NCI-H82 treated with DMSO at 0.1 percent for 48 hours (cell line): ENCODE data around the gene C17orf78.
"Not testable (repeated sequence)": the region's sequence is repeated elsewhere in the genome, so short reads cannot be mapped to it uniquely, and the experiment has no call there.

Experiments used
- DNase-seq: peaks from one replicate; lab custom pipeline; 2025; ENCODE audit not compliant: unreplicated experiment; lab: John Stamatoyannopoulos, UW

Gene C17orf78

DNA sequence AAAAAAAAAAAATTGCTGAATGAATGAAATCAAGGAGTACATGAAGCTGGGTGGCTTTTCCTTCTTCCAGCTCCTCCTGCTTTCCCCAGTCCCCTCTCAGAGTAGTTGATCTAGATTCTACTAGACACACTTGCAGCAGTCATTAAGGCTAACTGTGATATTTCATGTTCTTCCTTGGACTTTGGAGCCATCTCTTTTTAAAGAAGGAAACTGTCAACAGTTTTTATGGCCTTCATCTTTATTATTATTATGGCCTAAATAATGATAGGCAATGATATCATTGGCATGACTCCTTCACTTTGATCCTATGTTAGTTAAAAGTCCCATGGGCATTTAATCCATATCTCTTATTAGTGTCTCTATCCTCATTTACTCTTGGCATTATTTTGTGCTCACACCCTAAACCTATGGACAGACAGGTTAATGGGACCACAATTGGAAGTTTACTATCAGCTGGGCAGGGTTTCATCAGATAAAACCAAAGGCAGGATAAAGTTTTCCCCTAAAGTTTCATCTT lies 9.7 kb downstream of the C17orf78 start:
- no peak for DNase-seq

GRCh38 chr17:37386462-37386861 lies 10.7 kb downstream of the C17orf78 start:
- DNase-seq, result no peak

GRCh38 chr17:37388266-37388665 lies 12.5 kb downstream of the C17orf78 start:
- no peak for DNase-seq

DNA sequence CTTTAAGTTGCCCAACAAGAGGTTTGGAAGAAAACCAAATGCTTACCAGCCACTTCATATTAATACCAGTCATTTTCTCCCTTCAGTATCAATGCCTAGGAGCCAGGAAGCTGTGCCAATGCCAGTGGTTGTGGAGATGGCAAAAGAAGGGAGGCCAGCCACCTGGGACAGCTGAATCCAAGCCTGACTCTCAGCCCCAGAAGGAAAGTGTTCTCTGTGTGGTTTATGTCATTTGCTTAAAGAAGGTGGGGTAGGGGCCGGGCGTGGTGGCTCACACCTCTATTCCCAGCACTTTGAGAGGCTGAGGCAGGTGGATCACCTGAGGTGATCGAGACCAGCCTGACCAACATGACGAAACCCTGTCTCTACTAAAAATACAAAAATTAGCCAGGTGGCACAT lies 13.4 kb downstream of the C17orf78 start:
- DNase-seq, result no peak

DNA sequence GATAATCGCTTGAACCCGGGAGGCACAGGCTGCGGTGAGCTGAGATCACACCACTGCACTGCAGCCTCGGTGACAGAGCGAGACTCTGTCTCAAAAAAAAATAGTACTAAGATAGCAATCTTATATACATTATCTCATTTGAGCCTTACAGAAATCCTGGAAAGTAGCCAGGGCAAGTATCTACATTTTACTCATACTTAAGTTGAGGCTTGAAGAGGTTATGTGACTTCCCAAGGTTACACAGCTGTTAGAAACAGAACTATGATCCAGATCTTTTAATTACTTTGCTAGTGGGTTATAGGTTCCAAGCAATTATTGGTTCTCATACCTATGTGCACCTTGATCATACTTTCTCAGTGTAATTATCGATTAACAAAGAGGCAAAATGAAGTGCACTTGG lies 15.4 kb downstream of the C17orf78 start:
- no peak for DNase-seq

DNA sequence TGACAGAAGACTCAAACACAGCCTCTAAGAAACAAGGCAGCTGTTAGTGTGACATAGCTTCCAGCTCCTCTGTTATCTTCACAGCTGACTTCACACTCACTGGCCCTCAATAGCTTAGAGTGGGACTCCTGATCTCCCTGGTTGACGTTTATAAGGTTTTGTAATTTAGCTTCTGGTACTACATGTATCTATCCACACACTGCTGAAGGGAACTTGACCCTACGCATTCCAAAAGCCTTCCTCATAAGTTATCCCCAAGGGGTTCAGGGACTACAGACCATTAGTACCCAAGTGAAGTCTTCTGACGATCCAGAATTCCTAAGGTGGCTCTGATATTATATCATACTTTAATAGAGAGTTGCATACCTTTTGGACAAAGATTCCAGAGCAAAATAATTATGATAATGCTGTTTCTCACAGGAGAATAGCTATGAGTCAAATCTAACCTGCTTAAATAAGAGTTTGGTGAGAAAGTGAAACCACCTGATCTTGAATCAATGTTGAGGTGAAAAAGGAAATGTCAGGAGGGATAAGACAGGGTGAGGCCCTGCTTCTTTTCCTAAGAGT lies 16.3 kb downstream of the C17orf78 start:
- DNase-seq, result no peak

GRCh38 chr17:37393352-37393751 lies 17.6 kb downstream of the C17orf78 start:
- no peak for DNase-seq

GRCh38 chr17:37399265-37399803 lies 23.5 kb downstream of the C17orf78 start:
- DNase-seq, result no peak

GRCh38 chr17:37400505-37400904 lies 24.7 kb downstream of the C17orf78 start:
- no peak for DNase-seq

GRCh38 chr17:37405522-37405921 lies 29.7 kb downstream of the C17orf78 start:
- not testable (repeated sequence) for DNase-seq

- no peak for DNase-seq
Measured at GRCh38 chr17:37405955-37406634, 30.3 kb downstream of the C17orf78 start.

DNA sequence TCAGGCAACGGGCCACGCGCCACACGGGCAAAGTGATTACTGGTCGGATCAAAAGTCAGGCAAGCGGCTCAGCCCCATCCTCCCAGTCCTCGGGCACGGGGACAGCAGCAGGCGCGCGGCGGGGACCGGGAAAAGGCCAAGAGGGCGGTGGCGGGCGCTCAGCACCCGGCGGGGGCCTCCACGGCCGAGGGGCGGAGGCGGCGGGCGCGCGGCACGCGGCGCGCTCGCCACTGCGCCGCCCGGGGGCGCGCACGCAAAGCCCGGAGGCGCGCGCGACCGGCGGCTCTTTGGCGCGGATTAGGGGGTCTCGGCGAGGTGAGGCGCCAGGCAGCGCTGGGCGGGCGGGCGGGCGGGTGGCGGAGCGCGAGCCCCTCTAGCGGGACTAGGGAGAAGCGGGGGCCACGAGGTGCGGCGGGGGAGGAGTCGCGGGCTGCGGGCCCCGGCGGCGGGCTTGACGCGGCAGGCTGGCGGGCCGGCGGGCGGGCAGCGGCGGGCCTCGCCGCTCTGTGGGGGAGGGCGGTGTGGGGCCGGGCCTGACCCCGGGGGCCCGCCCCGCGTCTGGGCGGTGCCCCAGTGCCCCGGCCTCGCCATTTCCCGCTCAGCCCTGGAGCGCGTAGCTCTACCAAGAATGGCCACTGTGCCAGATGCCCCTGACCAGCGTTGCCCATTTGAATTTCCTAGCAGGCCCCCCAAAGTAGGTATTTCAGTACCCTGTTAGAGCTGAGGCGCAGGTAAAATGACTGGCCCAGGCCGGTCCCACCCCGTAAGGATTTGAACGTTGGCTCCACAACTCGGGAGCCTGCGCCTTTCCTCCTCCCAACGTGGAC lies 31.1 kb downstream of the C17orf78 start, which contains the start of the genes ACACA and TADA2A:
ACACA (minus strand) TSS at position 202 of the 827 bp plus-strand sequence. CDS start 537 bp downstream, outside the sequence.
TADA2A (plus strand) TSS at position 252 of the 827 bp plus-strand sequence. CDS start 4,480 bp downstream, outside the sequence.
- DNase-seq, result peak; percentile 56

DNA sequence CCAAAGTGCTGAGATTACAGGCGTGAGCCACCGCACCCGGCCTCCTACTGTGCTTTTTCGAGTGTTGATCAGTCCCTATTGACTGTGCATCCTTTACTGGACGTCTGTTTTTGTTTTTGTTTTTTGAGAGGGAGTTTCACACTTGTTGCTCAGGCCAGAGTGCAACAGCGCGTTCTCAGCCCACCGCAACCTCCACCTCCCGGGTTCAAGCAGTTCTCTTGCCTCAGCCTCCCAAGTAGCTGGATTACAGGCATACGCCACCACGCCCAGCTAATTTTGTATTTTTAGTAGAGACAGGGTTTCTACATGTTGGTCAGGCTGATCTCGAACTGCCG lies 32.3 kb downstream of the C17orf78 start:
- DNase-seq, result not testable (repeated sequence)

GRCh38 chr17:37410357-37410756 lies 34.6 kb downstream of the C17orf78 start:
- DNase-seq, result no peak

DNA sequence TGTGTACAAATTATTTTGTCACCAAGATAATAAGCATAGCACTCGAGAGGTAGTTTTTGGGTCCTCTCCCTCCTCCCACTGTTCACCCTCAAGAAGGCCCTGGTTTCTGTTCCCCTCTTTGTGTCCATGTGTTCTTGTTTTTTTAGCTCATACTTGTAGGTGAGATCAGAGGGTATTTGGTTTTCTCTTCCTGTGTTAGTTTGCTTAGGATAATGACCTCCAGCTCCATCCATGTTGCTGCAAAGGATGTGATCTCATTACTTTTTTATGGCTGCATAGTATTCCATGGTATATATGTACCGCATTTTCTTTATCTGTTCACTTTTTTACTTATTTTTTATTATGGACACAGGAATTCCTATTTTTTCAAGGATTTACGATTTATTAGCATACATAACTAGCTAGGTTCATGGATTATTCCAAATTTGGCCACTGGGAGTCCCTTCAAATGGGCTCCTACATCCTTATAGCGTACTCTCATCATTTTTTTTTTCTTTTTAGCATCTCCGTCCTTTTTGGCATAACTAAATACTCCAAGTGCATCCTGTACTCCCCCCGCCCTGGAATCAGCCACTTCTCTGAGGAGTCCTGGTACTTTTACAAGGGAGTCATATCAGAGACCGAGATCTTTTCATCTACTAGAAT lies 38.2 kb downstream of the C17orf78 start:
- no peak for DNase-seq

DNA sequence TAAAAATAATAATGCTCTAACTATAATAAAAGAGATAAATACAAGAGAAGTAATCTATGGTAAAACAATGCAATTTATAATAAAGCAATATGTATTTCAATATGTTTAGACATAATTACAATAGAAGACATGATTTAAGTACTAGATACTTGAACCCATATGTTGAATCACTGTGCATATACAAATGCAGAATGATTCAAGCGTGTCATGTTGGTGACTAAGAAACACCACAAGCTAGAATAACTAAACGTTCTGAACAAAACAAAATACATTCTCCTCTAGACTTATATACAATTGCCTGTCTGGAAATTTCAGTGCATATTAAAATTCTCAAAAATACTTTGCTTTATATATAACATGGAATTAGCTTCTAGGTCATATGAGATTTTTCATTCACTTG lies 42.1 kb downstream of the C17orf78 start:
- no peak for DNase-seq

GRCh38 chr17:37422971-37423625 lies 47.3 kb downstream of the C17orf78 start:
- DNase-seq, result no peak

DNA sequence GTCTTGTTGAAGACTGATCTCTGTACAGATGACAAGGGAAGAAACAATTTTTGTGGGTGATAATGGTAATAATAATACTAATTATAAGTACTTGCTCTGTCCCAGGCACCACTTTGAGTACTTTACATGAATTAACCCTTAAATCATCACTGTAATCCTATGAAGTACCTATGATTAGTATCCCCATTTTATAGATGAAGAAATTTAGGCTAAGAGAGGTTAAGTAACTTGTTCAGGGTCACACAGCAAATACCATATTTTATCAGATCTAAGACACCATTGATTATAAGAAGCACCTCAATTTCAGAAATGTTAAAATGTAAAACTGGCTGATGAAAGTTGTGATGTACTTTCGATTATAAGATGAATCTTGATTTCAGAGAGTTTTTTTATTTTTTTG lies 49.5 kb downstream of the C17orf78 start:
- no peak for DNase-seq

GRCh38 chr17:37429039-37429438 lies 53.3 kb downstream of the C17orf78 start:
- DNase-seq, result no peak

DNA sequence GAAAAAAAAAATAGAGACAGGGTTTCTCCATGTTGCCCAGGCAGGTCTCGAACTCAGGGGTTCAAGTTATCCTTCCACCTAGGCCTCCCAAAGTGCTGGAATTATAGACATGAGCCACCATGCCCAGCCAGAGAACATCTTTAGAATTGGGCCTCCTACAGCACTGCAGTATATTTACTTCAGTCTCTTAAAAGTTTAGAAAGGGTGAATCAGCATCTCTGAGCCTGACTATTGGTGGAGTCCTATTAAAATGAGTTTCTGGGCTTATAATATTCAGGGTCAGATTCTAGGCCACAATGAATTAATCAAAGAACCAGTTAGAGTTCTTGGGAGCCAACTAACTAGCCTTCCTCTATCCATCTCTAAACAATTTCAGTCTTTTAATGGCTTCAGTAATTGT lies 53.7 kb downstream of the C17orf78 start:
- no peak for DNase-seq
